GM19455 (cell line): ENCODE data around the gene USP25.
A peak's percentile ranks its signal among the peaks of the same experiment; 100 is the strongest.

Experiments
- ATAC-seq: cut with Tn5 transposase; IDR thresholded peaks from one replicate; pipeline ENCODE4 v1.9.1; 2021; ENCODE audit not compliant: unreplicated experiment

Gene USP25, protein sequence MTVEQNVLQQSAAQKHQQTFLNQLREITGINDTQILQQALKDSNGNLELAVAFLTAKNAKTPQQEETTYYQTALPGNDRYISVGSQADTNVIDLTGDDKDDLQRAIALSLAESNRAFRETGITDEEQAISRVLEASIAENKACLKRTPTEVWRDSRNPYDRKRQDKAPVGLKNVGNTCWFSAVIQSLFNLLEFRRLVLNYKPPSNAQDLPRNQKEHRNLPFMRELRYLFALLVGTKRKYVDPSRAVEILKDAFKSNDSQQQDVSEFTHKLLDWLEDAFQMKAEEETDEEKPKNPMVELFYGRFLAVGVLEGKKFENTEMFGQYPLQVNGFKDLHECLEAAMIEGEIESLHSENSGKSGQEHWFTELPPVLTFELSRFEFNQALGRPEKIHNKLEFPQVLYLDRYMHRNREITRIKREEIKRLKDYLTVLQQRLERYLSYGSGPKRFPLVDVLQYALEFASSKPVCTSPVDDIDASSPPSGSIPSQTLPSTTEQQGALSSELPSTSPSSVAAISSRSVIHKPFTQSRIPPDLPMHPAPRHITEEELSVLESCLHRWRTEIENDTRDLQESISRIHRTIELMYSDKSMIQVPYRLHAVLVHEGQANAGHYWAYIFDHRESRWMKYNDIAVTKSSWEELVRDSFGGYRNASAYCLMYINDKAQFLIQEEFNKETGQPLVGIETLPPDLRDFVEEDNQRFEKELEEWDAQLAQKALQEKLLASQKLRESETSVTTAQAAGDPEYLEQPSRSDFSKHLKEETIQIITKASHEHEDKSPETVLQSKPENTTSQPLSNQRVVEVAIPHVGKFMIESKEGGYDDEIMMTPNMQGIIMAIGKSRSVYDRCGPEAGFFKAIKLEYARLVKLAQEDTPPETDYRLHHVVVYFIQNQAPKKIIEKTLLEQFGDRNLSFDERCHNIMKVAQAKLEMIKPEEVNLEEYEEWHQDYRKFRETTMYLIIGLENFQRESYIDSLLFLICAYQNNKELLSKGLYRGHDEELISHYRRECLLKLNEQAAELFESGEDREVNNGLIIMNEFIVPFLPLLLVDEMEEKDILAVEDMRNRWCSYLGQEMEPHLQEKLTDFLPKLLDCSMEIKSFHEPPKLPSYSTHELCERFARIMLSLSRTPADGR

DNA sequence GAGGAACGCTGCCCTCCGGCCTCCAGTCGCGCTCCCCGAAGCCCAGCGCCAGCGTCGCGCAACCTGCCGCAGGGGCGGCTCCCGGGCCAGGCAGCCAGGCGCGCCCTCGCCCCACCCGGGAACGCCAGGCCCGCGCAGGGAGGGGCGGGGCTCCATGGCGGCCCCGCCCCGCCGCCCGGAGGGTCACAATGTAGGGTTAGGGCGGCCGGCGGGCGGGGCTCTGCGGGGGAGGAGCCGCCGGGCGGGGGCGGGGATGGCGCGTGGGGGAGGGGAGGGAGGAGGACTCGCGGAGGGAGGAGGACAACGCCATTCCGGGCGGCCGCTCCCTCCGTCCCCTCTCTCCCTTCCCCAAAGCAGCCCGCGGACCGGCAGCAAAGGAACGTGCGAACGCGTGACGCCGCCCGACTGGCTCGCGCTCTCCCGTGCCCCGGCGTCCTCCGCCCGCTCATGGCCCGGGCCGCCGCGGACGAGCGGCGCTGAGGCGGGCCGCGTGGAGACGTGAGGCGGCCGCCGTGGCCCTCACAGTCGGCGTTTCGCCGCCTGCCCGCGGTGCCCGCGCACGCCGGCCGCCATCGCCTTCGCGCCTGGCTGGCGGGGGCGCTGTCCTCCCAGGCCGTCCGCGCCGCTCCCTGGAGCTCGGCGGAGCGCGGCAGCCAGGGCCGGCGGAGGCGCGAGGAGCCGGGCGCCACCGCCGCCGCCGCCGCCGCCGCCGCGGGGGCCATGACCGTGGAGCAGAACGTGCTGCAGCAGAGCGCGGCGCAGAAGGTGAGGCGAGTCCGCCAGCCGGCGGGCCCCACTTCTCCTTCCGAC is at the start of gene USP25:
TSS of gene USP25 (plus strand) at position 309 of the 810 bp plus-strand sequence. CDS start at position 721, 412 bp downstream.
- ATAC-seq: peak; percentile 74

DNA sequence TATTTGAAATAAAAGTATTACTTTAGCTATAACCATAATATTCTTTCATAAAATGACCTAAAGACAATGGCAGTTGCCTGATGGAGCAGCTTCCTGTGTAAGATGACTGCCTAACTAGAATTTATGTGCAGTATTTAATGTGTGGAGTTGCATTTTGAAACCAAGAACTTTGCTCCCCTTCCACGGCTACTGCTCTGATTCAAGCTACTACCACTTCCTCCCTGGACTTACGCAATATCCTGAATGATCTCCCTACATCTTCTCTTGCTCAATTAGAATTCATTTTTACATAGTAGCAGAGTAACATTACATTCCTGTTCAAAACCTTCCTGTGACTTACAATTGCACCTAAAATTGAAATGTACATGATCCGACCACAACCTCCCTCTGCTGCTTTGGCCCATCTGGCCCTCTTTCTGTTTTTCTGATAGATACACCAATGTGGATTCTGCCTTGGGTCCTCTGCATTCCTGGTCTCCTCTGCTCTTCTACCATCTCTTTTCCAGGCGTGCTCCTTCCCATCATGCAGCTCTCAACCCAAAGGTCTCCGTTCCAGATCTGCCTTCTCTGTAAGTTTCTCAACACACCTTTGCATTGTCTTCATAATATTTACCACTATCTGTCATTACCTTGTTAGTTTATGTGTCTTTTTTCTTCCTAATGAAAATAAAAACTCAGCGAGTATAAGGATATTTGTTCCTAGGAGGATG is 47.4 kb upstream of the USP25 start:
- ATAC-seq: no peak

DNA sequence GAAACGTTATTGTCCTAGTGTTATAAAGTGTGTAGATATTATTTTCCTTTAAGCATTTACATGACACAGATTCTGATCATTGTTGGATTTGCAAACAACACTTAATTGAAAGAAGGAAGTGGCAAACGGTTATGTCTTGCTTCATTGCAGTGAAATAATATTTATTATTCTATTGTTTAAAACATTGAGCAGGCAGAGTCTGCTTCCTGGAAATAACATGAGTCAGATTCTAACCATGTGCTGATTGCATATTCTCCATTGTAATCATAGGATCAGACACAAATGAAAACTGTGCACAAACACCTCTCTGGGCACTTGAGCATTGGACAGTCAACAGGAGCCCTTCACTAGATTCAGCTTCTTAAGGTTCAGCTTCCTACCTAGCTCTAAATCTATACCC is 46.8 kb upstream of the USP25 start:
- no peak for ATAC-seq

DNA sequence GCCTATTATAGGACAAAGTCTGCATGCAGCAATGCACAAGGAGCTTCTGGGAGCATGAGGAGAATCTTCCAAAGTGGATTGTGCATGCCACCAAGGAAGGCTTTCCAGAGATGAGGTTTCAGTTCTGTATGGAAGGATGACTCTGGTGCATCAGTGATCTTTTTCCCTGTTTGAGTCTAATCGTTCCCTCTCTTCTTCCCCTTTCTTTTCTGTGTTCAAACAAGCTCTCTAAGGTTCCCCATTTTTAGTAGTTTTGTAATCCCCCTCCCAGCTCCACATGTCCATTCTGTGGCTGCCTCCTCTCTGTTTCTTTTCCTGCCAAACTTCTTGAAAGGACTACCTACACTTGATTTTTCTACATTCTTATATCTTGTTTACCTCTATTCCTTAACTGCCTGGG is 43.3 kb upstream of the USP25 start:
- no peak for ATAC-seq

DNA sequence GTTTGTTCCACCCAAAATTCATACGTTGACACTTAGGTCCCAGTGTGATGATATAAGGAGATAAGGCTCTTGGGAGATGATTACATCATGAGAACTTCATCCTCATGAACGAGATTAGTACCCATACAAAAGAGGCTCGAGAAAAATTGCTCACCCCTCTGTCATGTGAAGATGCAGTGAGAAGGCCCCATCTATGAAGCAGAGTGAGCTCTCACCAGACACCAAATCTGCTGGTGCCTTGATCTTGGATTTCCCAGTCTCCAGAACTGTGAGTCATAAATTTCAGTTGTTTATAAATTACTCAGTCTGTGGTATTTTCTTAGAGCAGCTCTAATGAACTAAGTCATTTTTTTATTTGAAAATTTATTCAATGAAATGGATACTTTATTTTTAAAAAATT is 42.6 kb upstream of the USP25 start:
- no peak for ATAC-seq

DNA sequence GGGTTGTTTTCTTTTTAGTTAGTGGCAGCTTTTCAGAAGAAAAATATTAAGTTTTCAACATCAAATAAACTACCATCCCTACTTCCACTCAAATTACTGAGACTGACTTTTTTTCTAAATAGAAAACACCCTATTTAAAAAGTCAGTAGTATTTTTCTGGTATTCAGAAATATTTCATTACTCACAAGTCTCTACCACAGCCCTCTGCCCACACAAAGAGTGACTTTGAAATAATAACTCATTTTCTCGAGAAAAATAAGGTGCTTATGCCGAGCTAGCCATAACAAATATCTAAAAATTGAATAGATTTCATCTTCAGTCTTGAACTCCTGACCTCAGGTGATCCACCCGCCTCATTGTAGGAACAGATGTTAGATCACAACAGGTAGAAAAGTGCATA is 41.8 kb upstream of the USP25 start:
- ATAC-seq: no peak

DNA sequence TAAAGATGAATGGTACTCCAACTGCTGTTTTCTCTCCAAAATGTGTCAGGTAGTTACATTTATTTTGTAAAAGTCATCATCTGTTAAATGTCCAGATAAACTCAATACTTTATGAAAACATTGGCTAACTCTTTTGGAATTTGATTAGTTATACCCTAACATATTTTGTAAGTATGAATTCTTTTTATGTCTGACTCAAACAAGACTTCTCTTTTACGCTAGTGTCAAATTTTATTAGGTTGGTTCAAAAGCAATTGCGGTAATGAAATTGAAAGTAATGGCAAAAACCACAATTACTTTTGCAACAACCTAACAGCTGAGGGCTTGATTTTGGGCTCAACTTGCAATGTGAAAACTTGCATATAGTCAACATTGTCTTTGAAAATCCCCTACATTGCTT is 41.0 kb upstream of the USP25 start:
- ATAC-seq: no peak

DNA sequence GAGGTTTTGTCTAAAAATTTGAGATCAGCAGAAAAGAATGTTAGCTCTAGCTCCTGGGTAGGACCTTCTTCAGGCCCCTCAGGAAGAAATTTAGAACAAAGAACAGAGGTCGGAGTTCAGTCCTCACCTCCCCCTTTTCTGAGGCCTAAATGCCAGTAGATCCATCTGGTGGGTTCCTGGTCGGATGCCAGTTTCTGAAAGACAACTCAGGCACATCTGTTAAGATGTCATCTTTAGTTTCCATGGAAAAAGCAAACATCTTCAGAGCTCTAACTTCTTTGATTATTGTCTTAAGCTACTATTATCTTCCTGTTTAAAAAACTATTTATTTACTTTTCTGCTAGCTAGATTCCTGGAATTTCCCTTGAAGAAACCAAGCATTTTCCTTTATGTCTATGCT is 37.1 kb upstream of the USP25 start:
- no peak for ATAC-seq

DNA sequence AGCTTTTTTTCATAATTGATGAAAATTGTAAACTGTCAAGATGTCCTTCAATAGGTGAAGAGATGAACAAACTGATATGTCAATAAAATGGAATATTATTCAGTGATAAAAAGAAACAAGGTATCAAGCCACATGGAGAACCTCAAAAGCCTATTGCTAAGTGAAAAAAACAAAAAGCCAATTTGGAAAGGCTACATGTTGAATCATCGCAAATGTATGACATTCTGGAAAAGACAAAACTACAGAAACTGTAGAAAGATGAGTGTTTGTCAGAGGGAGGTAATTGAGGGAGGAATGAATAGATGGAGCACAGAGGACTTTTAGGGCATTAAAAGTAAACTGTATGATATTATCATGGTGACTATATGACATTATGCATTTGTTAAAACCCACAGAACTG is 34.5 kb upstream of the USP25 start:
- no peak for ATAC-seq

DNA sequence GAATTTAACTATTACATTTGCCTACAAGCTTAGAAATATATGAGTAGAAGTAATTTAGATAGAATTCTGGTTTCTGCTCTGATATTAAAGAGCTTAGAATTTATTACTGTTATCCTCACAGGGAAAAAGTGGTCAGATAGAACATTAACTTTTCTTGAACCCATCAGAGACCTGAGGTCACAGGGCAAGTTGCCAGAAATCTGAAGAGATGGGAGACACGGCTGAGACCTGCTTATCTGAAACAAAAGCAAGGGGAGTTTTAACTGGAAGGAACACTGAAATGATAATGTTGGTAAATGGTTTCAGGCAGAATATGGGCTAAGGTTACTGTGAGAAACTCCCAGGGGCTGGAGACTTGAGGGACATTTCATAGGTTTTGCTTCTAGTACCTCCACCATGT is 28.0 kb upstream of the USP25 start:
- ATAC-seq: no peak

DNA sequence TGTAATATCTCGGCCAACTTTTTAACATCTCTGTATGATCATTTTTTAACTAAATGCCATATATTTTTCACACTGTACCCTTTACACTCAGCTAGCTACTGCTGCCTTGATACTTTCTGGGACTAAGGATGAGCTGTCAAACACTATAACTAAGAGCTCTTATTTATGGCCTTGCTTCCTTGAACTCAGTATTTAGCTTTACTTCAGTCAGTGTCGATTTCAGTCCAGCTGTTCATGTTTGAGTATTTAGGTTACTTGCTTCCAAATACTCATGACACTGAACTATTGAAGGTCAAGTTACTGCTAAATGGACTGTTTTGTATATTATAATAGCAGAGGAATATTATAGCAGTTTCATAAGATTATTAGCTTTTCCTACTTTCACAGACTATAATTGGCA is 25.9 kb upstream of the USP25 start:
- ATAC-seq: no peak

DNA sequence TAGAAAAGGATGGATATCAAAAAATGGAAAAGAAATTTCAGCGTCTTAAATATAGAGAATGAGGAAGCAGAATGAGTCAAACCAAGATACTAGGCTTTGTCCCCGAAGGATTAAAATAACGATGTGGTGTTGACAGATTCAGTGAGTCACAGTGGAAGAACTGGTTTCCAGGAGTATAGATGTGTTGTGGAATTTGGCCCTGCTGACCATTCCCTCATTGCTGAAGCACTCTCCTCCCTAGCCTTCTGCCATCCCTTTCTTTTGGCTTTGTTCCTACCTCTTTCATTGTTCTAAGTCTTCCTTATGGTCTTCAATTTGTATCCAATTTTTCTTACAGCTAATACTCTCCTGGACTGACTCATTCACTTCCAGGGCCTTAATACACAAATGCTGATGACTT is 23.1 kb upstream of the USP25 start:
- no peak for ATAC-seq

DNA sequence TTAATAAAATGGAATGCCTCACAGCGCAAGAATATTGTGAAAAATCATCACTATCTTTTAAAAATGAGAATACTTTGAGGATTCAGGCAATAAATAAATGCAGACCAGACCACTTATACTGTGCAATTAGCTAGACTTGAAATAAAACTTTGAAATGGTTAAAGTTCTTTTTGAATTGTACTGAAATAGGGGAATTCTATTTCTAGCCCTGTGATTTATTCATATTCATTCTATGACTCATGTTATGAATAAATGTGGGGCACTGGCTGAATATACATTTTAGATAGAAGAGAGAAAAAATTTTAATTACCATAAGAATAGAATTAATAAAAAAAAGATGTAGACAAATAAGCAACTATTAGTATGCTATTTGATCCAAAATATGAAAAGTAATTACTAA is 16.4 kb upstream of the USP25 start:
- ATAC-seq: no peak

DNA sequence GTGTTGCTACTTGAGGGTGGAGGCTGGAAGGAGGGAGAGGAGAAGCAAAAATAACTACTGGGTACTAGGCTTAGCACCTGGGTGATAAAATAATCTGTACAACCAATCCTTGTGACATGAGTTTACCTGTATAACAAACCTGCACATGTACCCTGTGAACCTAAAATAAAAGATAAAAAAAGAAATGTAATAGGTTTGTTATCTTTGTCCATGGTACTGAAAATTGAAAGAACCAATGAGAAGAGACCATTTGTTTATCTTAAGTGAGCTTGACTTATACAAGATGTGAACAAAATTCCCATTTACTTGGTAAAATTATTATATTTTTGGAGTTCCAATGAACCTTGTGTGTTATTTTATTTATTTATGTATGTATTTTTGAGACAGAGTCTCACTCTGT is 11.1 kb upstream of the USP25 start:
- no peak for ATAC-seq

DNA sequence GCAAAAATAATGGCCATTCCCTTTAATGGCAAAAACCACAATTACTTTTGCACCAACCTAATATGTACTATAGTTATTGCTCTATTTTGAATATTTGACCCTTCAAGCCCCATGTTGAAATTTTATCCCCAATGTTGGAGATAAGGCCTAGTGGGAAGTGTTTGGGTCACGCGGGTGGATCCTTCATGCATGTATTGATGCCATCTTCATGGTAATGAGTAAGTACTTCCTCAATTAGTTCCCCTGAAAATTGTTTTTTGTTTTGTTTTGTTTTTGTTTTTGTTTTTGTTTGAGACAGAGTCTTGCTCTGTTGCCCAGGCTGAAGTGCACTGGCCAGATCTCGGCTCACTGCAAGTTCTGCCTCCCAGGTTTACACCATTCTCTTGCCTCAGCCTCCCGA is 9.8 kb upstream of the USP25 start:
- ATAC-seq: no peak

DNA sequence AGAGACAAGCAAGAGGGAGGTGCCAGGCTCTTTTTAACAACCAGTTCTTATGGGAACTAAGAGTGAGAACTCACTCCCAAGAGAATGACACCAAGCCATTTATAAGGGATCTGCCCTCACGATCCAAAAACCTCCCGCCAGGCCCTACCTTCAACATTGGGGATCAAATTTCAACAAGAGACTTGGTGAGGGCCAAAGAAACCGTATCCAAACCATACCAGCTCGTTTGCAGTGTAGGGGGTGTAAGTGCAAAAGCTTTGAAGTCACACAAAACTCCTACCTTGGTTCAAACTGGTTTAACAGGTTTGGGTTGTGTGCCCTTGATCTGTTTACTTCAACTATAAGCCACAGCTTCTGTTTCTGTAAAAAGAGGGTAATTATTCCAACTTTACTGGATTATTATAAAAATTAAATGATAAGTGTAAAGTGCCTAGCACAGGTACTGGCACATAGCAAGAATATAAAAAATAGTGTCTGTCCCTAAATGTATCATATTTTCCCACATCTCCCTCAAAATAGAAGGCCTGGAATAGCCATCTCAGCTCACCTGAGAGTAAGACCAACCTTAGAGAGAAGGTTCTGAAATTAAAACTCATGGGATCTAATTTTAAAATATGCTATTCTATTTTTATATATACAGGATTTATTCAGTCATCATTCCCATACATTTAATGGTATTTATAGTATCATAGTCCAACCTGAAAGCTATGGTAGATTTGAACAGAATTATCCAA is 7.0 kb upstream of the USP25 start:
- no peak for ATAC-seq

DNA sequence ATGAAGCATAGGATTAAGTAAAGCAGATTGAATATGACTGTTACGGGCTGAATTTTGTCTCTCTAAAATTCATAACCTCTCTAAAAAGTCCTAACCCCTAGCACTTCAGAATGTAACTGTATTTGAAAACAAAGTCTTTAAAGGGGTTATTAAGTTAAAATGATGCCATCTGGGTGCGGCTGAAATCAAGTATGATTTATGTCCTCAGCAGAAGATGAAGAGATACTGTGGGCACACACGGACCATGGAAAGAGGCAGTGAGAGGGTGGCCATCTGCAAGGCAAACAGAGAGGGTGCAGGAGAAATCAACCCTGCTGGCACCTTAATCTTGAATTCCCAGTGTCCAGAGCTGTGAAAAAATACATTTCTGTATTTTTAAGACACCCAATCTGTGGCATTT is 3.8 kb upstream of the USP25 start:
- no peak for ATAC-seq

DNA sequence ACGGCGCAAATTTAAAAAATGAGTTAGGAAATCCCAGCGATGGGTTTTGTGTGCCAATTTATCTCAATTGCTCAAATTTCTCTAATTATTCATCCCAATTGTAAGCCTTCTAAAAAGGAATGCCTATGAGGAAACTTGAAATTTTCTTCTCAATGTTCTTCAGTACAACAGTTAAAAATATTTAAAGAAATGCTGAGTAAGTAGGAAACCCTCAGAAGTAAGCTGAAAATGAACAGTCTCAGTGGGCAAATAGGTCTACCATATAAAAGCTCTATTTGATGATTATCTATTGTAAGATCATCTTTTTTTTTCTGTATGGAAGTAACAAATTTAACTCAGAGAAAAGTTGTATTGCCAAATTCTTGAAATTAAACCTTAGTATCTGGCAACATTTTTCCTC is 1.7 kb upstream of the USP25 start:
- ATAC-seq: no peak

DNA sequence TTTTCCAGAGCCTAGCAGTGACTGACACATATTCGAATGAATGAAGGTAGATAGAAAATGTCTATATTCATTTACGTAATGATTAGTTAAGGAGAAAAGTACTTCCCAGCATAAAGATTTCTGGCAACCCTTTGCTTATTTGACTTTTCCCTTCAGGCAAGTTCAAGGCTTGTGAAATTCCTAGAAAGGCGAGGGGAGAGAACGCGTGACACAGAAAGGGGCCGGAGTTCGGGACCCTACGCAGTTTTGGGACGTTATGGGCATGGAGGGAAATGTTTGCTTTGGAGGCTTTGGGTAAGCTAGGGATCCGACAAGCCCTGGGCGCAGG is 472 bp upstream of the USP25 start:
- no peak for ATAC-seq
